Activated T-cell treated with anti-CD3 and anti-CD28 coated beads, Interleukin-2, amount 50 U/mL, for 48 hours (primary cell): Measurements from ENCODE around the gene USP31.

Experiments
- DNase-seq, 2 experiments: peaks; one replicate each; pipeline ENCODE4 v3.0.0-alpha.2; 2020

The USP31 gene

DNA sequence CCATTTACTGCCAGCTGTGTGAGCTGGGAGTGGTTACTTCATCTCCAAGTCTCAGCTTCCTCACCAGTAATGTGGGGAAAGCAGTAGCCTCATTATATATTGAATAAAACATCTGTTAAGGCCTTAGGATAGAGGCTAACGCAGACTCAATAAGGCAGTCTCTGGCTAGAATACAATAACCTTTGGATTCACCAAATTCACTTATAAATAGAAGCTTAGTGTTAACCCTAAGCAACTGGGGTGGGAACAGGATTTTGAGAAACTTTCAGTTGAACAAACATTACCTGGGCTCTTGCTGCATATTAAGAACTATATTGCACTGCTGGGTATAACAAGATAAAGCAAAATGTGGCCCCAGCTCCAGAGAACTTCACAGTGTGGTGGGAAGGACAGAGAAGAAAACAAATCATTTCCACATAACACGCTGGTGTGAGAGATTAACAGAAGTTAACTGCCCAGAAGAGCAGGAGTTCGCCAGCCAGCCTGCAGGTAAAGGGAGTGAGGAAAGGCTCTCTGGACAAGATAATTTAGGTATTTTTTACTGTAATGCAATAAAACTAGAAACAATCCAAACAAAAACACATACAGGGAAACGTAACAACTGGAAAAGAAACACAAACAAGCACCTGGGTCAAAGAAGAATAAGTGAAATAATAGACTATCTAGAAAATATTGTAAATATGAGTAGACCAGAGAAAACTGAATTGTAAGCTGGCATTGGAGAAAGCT lies 57.0 kb downstream of the USP31 start:
- no peak for DNase-seq

- no peak for DNase-seq
Observed at GRCh38 chr16:23089111-23089510, 60.1 kb downstream of the USP31 start.

DNA sequence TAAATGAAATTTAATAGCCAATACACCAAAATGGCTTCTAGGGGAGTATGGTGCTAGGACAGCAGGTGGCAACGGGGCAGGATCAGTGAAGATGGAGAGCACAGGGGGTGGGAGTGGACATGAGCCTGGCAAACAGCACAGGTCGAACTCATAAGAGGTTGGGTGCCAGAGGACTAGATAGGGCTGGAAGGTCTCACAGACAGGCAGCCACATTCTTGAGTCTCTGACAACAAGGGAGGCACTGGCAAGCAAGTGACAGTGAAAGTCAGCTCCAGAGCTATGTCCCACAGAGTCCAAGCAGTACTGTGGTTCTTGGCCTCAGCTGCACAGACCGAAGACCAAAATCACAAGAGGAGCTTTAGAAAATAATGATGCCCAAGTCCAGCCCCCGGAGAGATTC lies 61.2 kb downstream of the USP31 start:
- no peak for DNase-seq

DNA sequence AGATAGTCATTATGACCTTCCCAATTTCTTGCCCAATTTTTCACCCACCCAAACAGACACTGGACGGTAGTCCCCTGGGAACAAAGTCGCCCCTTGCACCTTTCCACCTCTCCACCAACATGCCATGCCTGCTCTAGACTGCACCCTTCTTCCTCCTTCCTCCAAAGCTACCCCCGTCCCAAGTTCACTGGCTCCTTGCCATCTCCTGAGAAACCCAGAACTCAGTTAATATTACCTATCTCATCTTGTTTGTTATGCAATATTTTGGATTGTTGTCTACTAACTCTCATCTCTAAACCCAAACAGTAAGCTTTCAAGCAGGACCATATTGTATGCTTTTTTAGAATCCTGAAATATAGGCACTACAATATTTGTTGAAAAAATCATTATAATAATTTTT lies 63.3 kb downstream of the USP31 start:
- DNase-seq: no peak

DNA sequence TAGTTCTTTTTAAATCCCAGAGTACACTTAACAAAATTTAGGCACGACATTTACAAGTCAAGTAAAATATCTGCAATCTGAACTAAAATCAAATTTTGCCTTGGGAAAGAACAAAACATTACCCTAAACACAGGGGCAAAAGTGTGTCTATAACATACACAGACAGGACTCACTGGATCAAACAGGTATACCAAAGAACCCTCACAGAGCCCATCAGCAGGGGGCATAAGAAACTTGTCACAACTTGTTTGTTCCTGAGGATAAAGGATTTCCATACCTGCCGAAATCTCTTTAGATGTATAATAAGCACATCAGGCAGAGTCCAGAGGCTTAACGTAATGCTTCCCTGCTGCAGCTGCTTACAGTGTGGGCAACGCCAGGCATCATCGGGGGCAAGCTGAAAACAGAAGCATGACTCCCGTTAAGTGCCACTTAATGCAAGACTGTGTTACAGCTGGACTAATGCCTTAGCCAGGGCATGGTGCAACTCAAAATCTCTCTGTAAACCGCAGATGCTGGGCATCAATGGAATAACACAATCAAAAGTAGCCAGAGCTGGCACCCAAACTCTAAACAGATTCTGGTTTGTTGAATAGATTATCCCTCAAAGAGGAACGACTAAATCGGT lies 67.0 kb downstream of the USP31 start:
- DNase-seq: no peak

- DNase-seq: no peak
Observed at GRCh38 chr16:23081675-23082119, 67.6 kb downstream of the USP31 start.

DNA sequence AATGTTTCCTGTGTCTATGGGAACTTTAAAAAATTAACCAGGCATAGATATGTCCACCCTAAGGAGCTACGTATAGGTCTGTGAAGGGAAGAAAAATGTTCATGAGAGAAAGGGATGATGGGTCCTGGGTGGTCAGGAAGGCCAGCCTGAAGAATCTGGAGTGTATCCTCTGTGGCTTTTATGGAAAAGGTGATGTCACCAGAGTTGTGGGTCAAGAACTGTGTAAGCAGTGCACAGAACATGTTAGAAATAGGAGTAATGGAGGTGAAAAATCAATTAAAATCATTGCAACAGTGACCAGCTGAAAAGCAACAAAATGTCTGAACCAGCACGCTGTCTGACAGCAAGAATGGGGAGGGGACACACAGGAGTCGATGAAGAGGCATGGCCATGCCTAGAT lies 68.5 kb downstream of the USP31 start:
- no peak for DNase-seq

DNA sequence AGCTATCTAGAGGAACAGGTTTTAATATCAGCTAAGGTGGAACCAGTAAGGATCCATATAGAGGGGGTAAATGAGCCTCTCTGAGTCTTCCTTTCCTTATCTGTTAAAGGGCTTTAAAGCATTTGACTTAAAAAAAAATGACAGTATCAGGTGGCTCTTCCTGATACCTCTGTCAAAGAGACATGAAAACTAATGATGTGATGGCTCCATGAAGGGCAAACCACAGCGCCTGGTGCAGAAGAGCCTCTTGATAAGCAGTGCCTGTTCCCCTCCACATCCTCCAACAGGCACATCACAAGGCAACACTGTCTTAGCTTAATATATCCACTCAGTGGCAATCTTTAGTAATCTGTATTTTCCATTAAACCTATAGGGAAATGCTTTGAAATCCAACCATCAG lies 68.9 kb downstream of the USP31 start:
- DNase-seq: no peak

GRCh38 chr16:23079675-23080301 lies 69.5 kb downstream of the USP31 start:
- DNase-seq: no peak

DNA sequence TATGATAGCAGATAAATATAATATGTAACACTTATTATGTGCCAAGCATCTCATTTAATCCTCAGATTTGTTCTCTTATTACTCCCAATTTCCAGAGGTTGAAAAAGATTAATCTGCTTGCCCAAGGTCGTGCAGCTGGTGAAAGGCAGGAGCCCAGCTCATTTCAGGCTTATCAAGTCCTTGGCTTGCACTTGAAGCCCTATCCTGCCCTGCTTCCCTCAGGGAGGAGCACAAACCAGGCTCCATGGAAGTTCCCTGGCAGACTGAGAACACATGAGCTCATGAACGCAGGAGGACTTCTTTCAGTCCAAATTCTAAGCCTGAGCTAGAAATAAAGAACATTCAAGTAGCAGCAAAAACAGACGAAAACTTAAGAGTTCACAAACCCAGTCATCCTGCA lies 74.8 kb downstream of the USP31 start:
- no peak for DNase-seq

DNA sequence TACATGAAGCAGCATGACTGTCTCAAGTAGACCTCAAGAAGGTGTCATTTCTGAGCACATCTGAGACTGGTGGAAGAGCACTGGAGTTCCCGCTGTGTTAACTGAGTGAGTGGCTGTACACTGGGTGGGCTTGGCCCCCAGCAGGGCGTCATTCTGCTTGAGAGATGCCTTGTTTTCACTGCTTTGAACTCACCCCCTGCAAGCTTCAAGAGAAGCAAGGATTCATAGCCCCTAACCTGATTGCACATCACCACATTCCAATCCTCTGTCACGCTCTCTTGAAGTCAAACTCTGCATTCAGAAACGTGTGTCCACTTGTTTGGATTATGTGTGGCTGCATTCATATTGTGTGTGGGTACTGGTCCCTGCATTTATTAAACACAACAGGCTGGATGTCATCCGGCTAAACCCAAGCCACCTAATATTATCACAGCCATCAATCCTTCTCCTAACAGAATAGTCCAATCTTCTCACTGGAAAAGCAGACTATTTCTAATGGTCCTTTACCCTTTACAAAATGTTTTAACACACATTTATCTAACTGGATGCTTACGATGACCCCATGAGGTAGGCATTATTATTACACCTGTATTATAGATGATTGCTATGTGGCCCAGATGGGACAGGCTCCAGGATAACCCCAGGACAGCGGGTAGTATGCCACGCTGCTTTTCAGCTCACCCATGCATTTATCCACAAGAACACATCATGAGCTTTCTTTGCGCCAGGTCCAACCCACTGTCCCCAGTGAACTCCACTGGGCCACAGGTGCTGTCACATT lies 76.3 kb downstream of the USP31 start:
- no peak for DNase-seq

DNA sequence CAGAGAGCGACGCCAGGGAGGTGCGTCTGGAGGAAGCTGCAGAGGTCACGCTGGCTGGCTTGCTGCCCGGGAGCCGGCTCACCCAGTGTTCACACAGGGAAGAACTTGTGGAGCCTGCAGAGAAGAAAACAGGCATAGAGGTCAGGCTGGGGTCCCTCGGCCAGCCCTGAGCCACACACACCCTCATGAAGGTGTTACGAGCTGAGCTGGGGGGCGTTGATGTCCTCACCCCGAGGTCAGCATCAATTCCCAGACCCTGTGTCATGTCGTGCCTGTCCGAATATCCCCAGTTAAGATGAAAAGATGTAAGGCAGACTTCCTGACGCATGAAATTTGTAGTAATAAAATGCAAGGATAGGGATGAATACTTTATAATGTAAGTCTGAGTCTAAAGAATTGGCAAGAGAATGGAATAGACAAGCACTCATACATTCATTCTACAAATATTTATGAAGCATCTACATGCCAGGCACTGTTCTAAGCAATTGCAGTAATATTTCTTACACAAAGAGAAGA lies 77.1 kb downstream of the USP31 start:
- no peak for DNase-seq

GRCh38 chr16:23071196-23072083 lies 77.8 kb downstream of the USP31 start:
- no peak for DNase-seq

DNA sequence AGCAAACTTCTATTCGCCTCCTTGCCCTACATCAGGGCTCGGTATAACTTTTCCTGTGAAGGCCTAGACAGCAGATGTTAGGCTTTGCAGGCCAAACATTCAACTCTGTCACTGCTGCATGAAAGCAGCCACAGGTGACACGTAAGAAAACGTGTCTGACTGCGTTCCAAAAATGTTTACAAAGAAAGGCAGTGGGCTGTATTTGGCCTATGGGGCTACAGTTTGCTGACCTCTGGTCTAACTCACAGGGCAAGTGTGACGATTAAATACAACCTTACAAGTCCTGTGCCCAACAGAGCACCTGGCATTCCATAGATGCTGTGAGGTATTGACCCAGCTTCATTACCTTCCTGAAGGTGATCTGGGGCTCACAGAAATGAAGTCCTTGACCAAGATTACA lies 79.4 kb downstream of the USP31 start:
- DNase-seq: no peak

DNA sequence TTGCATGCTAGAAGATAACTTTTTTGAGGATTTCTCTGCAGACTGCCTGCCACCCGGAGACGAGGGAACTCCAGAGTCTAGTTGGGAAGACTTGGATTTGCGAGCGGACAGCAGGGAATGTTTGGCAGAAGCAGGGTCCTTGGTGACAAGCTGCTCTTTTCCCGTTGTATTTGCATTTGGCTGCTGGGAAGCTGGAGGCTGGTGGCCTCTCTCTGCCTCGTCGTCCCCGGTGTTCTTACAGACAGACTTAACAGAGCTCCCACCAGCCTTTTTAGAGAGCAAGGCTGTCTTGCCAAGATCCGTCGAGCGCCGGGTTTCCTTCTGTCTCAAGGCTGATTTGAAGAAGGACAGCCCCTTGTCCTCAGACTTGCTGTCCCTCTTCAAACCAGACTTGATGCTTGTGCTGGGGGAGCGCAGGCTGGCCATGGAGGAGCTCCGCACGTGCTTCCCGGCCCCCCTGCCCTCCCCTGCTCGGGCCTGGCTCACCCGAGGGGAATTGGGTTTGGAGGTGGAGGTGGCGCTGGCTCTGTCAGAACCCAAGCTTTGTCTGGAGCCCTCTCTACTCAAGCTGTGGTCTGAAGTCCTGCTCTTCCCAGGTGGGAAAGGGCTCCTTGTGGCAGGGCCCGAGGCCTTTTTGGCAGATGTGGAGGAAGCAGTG lies 81.0 kb downstream of the USP31 start:
- DNase-seq: no peak

DNA sequence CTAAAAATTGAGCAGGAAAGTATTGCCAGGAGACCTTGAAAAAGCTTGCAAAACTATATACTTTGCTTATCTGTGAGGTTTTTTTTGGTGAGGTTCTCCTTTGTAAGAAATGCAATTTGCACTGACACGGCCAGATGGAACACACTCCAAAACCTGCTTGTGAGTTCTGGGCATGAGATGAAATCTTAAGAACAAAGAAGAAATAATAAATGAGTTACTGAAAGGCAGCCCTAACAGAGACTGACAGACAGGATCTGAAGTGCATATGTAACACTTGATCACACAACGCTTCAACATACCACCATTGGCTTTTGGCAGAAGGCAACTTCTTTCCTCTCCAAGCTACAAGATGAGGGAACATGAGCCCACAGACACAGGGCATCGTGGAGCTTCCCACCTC lies 82.6 kb downstream of the USP31 start:
- no peak for DNase-seq

- DNase-seq: no peak
Observed at GRCh38 chr16:23064639-23065038, 84.6 kb downstream of the USP31 start.

- no peak for DNase-seq
Observed at GRCh38 chr16:23062524-23062923, 86.7 kb downstream of the USP31 start.

GRCh38 chr16:23061669-23062068 lies 87.6 kb downstream of the USP31 start:
- no peak for DNase-seq

- DNase-seq: peak; percentile 64 to 66
Observed at GRCh38 chr16:23060458-23061320, 88.6 kb downstream of the USP31 start.

DNA sequence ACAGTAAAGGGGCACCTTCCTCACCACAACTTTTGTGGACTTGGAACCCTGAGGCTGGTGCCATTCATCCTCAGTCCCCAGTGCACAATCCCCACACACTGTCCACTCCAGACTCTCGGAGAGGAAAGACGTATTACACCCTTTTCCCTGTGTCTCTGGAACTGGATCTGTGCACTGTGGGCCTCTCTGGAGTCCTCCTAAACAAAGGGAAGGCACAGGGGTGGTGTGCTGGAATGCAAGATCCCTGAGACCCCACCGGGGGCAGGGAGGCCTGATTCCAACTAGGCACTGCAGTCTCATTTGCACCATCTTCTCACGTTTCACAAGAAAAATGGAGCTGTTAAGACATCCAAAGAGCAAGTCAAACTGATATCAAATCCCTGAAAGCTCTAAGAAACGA lies 89.8 kb downstream of the USP31 start:
- DNase-seq: no peak
